HFFc6 (cell line): ENCODE data around the gene METRN. TPM values are rescaled to one million over a fixed set of nuclear protein-coding genes. Genes with fewer than 3 reads are reported as not detected.
"Not testable (repeated sequence)": the region's sequence is repeated elsewhere in the genome, so short reads cannot be mapped to it uniquely, and the experiment has no call there.

Experiments
- DNase-seq: peaks from one replicate; pipeline ENCODE4 v3.0.0-alpha.2; 2018
- H3K27ac Mint-ChIP-seq: 2 replicates; pipeline ENCODE4 v1.8.0; 2020; ENCODE audit warnings: mild to moderate bottlenecking, mixed read lengths
- H3K27me3 Mint-ChIP-seq: 2 replicates; pipeline ENCODE4 v1.8.0; 2021; ENCODE audit warnings: mild to moderate bottlenecking, moderate library complexity, mixed read lengths; ENCODE audit not compliant: insufficient read depth
- H3K36me3 Mint-ChIP-seq: 2 replicates; pipeline ENCODE4 v1.8.0; 2021; ENCODE audit warnings: low read depth, mixed read lengths
- H3K4me1 Mint-ChIP-seq: 2 replicates; pipeline ENCODE4 v1.8.0; 2020; ENCODE audit warnings: low read depth, mixed read lengths
- H3K4me3 Mint-ChIP-seq: 2 replicates; pipeline ENCODE4 v1.8.0; 2020; ENCODE audit warnings: mild to moderate bottlenecking, moderate library complexity, mixed read lengths
- H3K9me3 Mint-ChIP-seq: 2 replicates; pipeline ENCODE4 v1.8.0; 2020; ENCODE audit warnings: mild to moderate bottlenecking, mixed read lengths
- total RNA-seq, 6 experiments: library from RNA; stranded (reverse); fragmentation: NEBNext Ultra II Directional; extraction: Animal tissue kit (Norgen Biotek cat#: 25700); gene quantifications; 2 replicates in 1 of 6; 3 replicates in 5 of 6; pipeline ENCODE4 v1.2.3, GENCODE V29; 2021
- TF ChIP-seq, protein P1 (sequence below): fragments of 200-600 bp; sonication (generic); IDR thresholded peaks from 2 replicates; pipeline ENCODE4 v1.5.0; 2021; ENCODE audit warnings: antibody characterized with exemption, mild to moderate bottlenecking

METRN gene
- total RNA-seq, 6 experiments from 2014 or later: 61.5 to 103 (median 70.4) TPM

- Mint-ChIP-seq H3K9me3 (no peaks in the 10 kb centered on the region), H3K4me1 (peaks cover 9% of the 10 kb centered on the region; the same call in 1 of the 2 replicates), H3K36me3 (peaks cover 8% of the 10 kb centered on the region; the same call in 1 of the 2 replicates), H3K4me3 (peak within 1 kb of the TSS; percentile 83), H3K27ac (no peak within 1 kb of the TSS), H3K27me3 (peaks cover 5% of the 10 kb centered on the region; the same call in 1 of the 2 replicates)
- TF ChIP-seq, protein P1, sequence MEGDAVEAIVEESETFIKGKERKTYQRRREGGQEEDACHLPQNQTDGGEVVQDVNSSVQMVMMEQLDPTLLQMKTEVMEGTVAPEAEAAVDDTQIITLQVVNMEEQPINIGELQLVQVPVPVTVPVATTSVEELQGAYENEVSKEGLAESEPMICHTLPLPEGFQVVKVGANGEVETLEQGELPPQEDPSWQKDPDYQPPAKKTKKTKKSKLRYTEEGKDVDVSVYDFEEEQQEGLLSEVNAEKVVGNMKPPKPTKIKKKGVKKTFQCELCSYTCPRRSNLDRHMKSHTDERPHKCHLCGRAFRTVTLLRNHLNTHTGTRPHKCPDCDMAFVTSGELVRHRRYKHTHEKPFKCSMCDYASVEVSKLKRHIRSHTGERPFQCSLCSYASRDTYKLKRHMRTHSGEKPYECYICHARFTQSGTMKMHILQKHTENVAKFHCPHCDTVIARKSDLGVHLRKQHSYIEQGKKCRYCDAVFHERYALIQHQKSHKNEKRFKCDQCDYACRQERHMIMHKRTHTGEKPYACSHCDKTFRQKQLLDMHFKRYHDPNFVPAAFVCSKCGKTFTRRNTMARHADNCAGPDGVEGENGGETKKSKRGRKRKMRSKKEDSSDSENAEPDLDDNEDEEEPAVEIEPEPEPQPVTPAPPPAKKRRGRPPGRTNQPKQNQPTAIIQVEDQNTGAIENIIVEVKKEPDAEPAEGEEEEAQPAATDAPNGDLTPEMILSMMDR: peak; percentile 93
- peak; percentile 85 for DNase-seq
Measured at GRCh38 chr16:740764-741505, 26.0 kb downstream of the METRN start, which contains the start of gene CIAO3. TSS of gene CIAO3 (minus strand) at chr16:740997. CDS start at chr16:740985, 12 bp downstream.

- peaks cover 3% of the 10 kb centered on the region; the same call in 1 of the 2 replicates for H3K27me3 Mint-ChIP-seq
- H3K36me3 Mint-ChIP-seq: 0 out of 2 replicates have a peak, but pooled peaks cover 4% of the 10 kb centered on the region
- TF ChIP-seq, protein P1: no peak
- DNase-seq: no peak
- H3K4me3 Mint-ChIP-seq: peak overlapping the region; percentile 73; the same call in 1 of the 2 replicates
- no peak overlapping the region for H3K27ac Mint-ChIP-seq
- H3K4me1 Mint-ChIP-seq: peaks cover 9% of the 10 kb centered on the region; the same call in 1 of the 2 replicates
- no peaks in the 10 kb centered on the region for H3K9me3 Mint-ChIP-seq
Measured at GRCh38 chr16:741986-742629, 27.2 kb downstream of the METRN start.

DNA sequence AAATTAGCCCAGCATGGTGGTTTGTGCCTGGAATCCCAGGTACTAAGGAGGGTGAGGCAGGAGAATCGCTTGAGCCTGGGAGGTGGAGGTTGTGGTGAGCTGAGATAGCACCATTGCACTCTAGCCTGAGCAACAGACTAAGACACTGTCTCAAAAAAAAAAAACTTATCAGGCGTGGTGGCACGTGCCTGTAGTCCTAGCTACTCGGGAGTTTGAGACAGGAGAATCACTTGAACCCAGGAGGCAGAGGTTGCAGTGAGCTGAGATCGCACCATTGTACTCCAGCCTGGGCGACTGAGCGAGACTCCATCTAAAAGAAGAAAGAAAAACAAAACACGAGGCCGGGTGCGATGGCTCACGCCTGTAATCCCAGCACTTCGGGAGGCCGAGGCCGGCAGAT is 28.0 kb downstream of the METRN start:
- not testable (repeated sequence) for H3K27ac Mint-ChIP-seq, DNase-seq, H3K9me3 Mint-ChIP-seq, H3K27me3 Mint-ChIP-seq, H3K4me1 Mint-ChIP-seq, H3K36me3 Mint-ChIP-seq, H3K4me3 Mint-ChIP-seq

DNA sequence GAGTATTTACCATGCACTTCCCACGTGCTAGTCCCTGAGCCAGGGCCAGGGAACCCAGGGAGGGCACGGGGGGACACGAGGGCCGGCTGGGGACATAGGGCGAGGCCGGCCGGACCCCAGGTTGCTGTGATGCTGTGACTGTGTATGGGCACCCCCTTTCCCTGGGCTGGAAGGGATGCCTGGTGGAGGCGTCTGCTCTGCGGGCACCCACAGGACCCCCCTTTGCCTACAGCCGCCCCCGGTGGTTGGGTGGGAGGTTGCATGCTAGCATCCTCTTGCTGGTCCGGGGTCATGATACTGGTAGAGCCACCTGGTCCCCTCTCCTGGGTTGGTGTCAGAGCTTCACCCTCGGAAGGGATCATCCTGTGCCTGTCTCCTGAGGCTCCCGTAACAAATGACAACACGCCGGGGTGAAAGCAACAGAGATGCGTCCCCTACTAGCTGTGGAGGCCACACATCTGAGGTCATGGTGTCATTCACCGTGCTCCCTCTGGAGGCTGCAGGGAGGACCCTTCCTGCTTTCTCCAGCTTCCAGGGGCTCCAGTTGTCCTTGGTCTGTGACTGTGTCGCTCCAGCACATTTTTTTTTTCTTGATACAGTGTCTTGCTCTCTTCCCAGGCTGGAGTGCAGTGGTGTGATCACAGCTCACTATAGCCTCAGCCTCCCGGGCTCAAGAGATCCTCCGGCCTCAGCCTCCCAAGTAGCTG is 29.0 kb downstream of the METRN start:
- Mint-ChIP-seq H3K9me3 (no peaks in the 10 kb centered on the region), H3K36me3 (no peaks in the 10 kb centered on the region), H3K27ac (no peak overlapping the region), H3K4me1 (peaks cover 10% of the 10 kb centered on the region; the same call in 1 of the 2 replicates), H3K27me3 (peaks cover 3% of the 10 kb centered on the region; the same call in 1 of the 2 replicates), H3K4me3 (no peak overlapping the region)
- TF ChIP-seq, protein P1: peak; percentile 50
- no peak for DNase-seq

GRCh38 chr16:745739-746138 is 30.8 kb downstream of the METRN start:
- DNase-seq: no peak
- Mint-ChIP-seq H3K9me3 (no peaks in the 10 kb centered on the region), H3K36me3 (no peaks in the 10 kb centered on the region), H3K27ac (no peak overlapping the region), H3K4me3 (no peak overlapping the region), H3K4me1 (peaks cover 6% of the 10 kb centered on the region; the same call in 1 of the 2 replicates), H3K27me3 (peaks cover 3% of the 10 kb centered on the region; the same call in 1 of the 2 replicates)
- TF ChIP-seq, protein P1: peak; percentile 65
